Activated naive CD4-positive, alpha-beta T cell treated with anti-CD3 and anti-CD28 coated beads, Interleukin-2, amount 50 U/mL, for 16 hours (primary cell): ENCODE results near the gene PIK3R6.
"Not testable (repeated sequence)": the region's sequence is repeated elsewhere in the genome, so short reads cannot be mapped to it uniquely, and the experiment has no call there.

Experiments
- DNase-seq: peaks from one replicate; pipeline ENCODE4 v3.0.0-alpha.2; 2020

Gene PIK3R6

GRCh38 chr17:8821446-8822105 lies 45.9 kb downstream of the PIK3R6 start:
- no peak for DNase-seq

GRCh38 chr17:8820311-8821010 lies 47.0 kb downstream of the PIK3R6 start:
- no peak for DNase-seq

- DNase-seq = no peak
Measured at GRCh38 chr17:8818654-8819330, 48.7 kb downstream of the PIK3R6 start.

DNA sequence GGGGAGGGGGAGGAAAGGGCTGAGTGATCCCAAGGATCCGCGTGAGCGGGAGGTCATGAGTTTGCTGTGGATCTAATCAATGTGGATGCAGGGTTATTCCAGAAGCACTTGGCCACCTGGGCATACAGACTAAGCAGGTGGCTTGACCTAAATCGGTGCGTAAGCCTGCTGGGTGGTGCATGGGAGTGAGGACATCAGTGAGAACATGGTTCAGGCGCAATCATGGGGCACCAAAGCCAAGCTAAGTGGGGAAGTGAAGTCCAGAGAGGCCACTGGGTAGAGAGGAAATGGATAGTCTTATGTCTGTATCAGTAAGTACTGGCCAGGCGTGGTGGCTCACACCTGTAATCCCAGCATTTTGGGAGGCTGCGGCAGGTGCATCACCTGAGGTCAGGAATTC lies 49.4 kb downstream of the PIK3R6 start:
- DNase-seq = no peak

GRCh38 chr17:8806926-8807550 lies 60.4 kb downstream of the PIK3R6 start:
- DNase-seq = no peak

DNA sequence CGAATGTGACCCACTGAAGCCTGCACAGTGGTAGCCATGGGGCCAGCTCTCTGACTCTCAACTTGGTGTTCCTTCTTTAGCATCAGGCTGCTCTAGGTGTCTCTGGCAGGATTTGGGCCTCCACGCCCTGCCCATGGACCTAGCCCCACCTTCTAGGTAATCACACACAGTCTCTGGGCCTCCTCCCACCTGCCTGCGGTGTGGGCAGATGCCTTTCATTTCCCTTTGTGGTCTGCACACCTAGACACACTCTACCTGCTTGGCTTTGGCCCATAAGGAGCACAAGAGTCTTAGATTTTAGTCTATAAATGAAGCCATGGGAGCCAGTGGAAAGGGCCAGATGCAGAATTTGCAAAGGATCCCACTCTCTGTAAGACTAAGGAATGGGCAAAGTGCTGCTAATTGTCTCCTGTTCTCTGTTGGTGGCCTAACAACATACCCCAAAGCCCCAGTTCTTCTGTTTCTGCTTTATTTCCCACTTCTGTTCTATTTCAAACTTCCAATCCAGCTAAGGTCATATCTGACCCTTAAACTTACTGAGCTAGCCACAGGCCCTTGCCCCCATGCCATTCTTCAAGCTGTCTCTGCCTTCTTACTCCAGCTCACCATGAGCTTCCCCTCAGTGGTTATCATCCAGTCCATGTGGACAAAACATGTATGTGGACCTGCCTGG lies 61.1 kb downstream of the PIK3R6 start:
- DNase-seq = no peak

GRCh38 chr17:8805396-8805795 lies 62.1 kb downstream of the PIK3R6 start:
- DNase-seq = not testable (repeated sequence)

- no peak for DNase-seq
Measured at GRCh38 chr17:8803531-8804420, 63.7 kb downstream of the PIK3R6 start.

DNA sequence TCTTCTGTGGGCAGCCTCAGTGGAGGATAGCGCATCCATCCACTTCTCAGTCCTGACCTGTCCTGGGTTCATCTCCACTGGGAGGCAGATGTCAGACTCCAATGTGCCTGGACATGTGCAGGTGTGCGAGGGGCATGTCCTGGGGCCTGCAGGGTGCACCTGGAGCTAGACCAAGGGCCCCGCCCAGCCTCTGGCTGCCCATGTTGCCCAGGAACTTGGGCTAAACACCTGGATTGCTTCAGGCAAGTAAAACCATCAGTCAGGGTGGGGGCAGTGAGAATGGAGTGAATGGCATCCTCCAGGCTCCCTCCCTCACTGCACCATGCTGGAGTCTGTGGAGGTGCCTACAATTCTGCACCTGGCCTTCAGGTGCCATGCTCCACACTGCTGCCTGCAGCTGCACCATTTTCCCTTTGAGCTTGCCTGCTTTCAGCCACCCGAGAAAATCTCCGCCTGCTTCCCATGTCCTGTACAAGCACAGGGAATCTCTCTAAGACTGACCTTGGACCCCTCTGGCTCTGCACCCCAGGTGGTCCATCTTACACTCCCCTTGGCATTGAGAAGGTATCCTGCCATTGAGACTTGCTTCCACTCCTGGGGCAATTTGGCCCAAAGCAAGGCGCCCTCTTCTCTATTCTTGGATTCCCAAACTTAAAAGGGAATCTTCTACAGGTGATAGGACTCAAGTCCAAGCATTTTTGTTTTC lies 66.2 kb downstream of the PIK3R6 start:
- no peak for DNase-seq

GRCh38 chr17:8800656-8801055 lies 66.8 kb downstream of the PIK3R6 start:
- no peak for DNase-seq

- no peak for DNase-seq
Measured at GRCh38 chr17:8799570-8800212, 67.8 kb downstream of the PIK3R6 start.

- no peak for DNase-seq
Measured at GRCh38 chr17:8798846-8799569, 68.5 kb downstream of the PIK3R6 start, which contains the start of gene MFSD6L. Gene MFSD6L (minus strand): TSS chr17:8799365. CDS start chr17:8799120, 245 bp downstream.

- no peak for DNase-seq
Measured at GRCh38 chr17:8798176-8798845, 69.2 kb downstream of the PIK3R6 start.

- DNase-seq = no peak
Measured at GRCh38 chr17:8797621-8798175, 69.8 kb downstream of the PIK3R6 start.

GRCh38 chr17:8794636-8795035 lies 72.8 kb downstream of the PIK3R6 start:
- no peak for DNase-seq

DNA sequence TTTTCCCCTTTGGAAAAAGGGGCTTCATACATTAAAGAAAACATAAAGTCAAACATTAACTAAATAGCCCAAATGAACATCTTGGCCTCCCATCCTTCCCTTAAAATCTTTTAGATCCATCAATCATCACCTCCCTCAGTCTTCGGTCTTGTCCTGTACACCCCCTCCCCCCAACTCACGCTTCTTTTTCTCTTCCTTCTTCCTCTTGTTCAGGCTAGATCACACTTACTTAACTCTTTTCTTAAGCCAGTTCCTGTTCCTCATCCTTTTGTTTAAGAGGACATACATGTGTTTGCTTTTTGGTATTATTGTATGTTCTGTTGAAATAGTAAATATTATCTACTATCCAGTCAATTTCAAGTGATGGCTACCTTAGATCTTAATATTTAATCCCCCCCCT lies 73.8 kb downstream of the PIK3R6 start:
- no peak for DNase-seq

GRCh38 chr17:8792646-8793045 lies 74.8 kb downstream of the PIK3R6 start:
- DNase-seq = no peak

DNA sequence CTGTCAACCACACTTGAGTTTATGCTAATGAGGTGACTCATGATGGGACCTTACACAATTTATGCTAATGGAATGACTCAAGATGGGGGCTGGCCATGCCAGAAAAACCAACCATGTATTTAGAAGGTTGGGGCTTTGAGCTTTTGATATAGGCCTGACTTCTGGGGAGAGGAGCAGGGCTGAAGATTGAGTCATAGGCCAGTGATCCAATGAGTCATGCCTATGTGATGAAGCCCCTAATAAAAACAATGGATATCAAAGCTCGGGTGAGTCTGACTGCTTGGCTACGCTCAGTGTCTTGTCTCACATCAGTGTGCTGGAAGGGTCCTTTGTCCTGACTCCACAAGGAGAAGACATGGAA lies 75.6 kb downstream of the PIK3R6 start:
- DNase-seq = no peak

DNA sequence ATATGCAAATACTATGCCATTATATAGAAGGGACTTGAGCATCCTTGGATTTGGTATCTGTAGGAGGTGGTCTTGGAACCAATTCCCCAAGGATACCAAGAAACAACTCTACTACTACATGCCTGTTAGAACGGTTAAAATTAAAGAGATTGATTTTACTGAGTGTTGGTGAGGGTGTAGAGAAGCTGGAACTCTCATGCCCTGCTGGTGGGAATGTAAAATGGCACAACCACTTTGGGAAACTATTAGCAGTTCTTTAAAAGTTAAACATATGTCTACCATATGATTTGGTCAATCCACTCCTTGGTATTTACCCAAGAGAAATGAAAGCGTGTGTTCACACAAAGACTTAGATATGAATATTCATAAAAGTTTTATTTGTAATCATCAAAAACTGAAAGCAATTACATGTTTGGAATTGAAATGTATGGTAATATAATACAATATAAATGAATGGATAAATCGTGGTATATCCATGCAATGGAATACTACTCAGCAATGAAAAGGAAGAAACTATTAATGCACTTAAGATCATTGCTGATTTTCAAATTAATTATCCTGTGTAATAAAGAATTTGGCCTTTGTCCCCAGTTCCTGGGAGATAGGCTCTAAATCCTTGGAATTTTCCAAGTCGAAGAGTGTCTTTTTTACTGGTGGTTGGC lies 76.1 kb downstream of the PIK3R6 start:
- no peak for DNase-seq
